ENCODE measurements around the gene PTGES3L. TPM values are rescaled to one million over a fixed set of nuclear protein-coding genes. Genes with fewer than 3 reads are reported as not detected.

The PTGES3L gene
- total and polyA plus RNA-seq, 4 donors: 0.08 to 0.19 (median 0.13) TPM; not detected in 1

- no peak overlapping the region for H3K27ac ChIP-seq (ENCODE audit: low read depth in 1 of 2, low read length in 2 of 2)
- no peak overlapping the region for H3K9ac ChIP-seq (ENCODE audit: low read depth in 1 of 2, low read length in 2 of 2)
- no peaks in the 10 kb centered on the region for H3K27me3 ChIP-seq (ENCODE audit: control insufficient read depth in 4 of 4, insufficient read depth in 4 of 4, low read length in 3 of 4)
- H3K36me3 ChIP-seq (ENCODE audit: control insufficient read depth in 4 of 4, insufficient read depth in 3 of 4, low read depth in 1 of 4, low read length in 3 of 4): no peaks in the 10 kb centered on the region
- no peak overlapping the region for H3K4me3 ChIP-seq (ENCODE audit: low read depth in 1 of 3, low read length in 3 of 3)
- WGBS: 75% methylated on average over 7 of the region's 7 CpGs
- peaks cover 2 to 19% (median 4%) of the 10 kb centered on the region in 4 donors for H3K4me1 ChIP-seq (ENCODE audit: control insufficient read depth in 4 of 4, insufficient read depth in 4 of 4, low read length in 3 of 4)
- TF ChIP-seq CTCF (IDR thresholded peaks at IDR 0.05; ENCODE audit: low read depth, low read length, missing input control) (no peak), MAX (IDR thresholded peaks at IDR 0.05) (no peak), FOXA2 (IDR thresholded peaks at IDR 0.05) (no peak), NR2F2 (IDR thresholded peaks at IDR 0.05) (no peak), YY1 (IDR thresholded peaks at IDR 0.05) (no peak), JUND (IDR thresholded peaks at IDR 0.05) (no peak), RAD21 (IDR thresholded peaks at IDR 0.05) (no peak), EGR1 (IDR thresholded peaks at IDR 0.05; ENCODE audit: low read depth in 2 of 2) (no peak), FOXA1 (IDR thresholded peaks at IDR 0.05) (no peak), REST (IDR thresholded peaks at IDR 0.05) (no peak), SP1 (IDR thresholded peaks at IDR 0.05) (no peak), GABPA (IDR thresholded peaks at IDR 0.05 in 1 of 2, conservative IDR thresholded peaks at IDR 0.05 in 1 of 2) (no peak)
- H3K9me3 ChIP-seq (ENCODE audit: control insufficient read depth in 4 of 4, low read length in 3 of 4): no peaks in the 10 kb centered on the region
- DNase-seq (ENCODE audit: low spot score): no peak
These were observed 57.6 kb downstream of the PTGES3L start for GRCh38 chr17:42922294-42922693.

GRCh38 chr17:42920922-42921321 lies 59.0 kb downstream of the PTGES3L start:
- no peak overlapping the region for H3K4me3 ChIP-seq (ENCODE audit: low read depth in 1 of 3, low read length in 3 of 3)
- WGBS: 53% methylated on average over 3 of the region's 3 CpGs
- TF ChIP-seq FOXA1 (IDR thresholded peaks at IDR 0.05) (no peak), RAD21 (IDR thresholded peaks at IDR 0.05) (peak in 1 of 2 donors; percentile 6), GABPA (IDR thresholded peaks at IDR 0.05 in 1 of 2, conservative IDR thresholded peaks at IDR 0.05 in 1 of 2) (no peak), SP1 (IDR thresholded peaks at IDR 0.05) (peak; percentile 14)
- no peaks in the 10 kb centered on the region for H3K36me3 ChIP-seq (ENCODE audit: control insufficient read depth in 4 of 4, insufficient read depth in 3 of 4, low read depth in 1 of 4, low read length in 3 of 4)
- H3K9ac ChIP-seq (ENCODE audit: low read depth in 1 of 2, low read length in 2 of 2): no peak overlapping the region
- H3K9me3 ChIP-seq (ENCODE audit: control insufficient read depth in 4 of 4, low read length in 3 of 4): no peaks in the 10 kb centered on the region
- peaks cover 2 to 23% (median 6%) of the 10 kb centered on the region in 4 donors for H3K4me1 ChIP-seq (ENCODE audit: control insufficient read depth in 4 of 4, insufficient read depth in 4 of 4, low read length in 3 of 4)
- no peak overlapping the region for H3K27ac ChIP-seq (ENCODE audit: low read depth in 1 of 2, low read length in 2 of 2)
- DNase-seq (ENCODE audit: low spot score): no peak
- no peaks in the 10 kb centered on the region for H3K27me3 ChIP-seq (ENCODE audit: control insufficient read depth in 4 of 4, insufficient read depth in 4 of 4, low read length in 3 of 4)

Measured in liver (tissue), 9 donors.